ENCODE measurements around the gene ING2. TPM values are rescaled to one million over a fixed set of nuclear protein-coding genes. Genes with fewer than 3 reads are reported as not detected.

The ING2 gene
- total RNA-seq, 1 experiment from 2014 or later: 4.2 TPM

GRCh38 chr4:183471946-183472708 lies 32.7 kb upstream of the ING2 start:
- Histone ChIP-seq H3K79me2 (ENCODE audit: insufficient read depth, low read length) (no peaks in the 10 kb centered on the region), H3K9me2 (ENCODE audit: insufficient read depth) (no peaks in the 10 kb centered on the region), H3K27me3 (ENCODE audit: insufficient read depth, low read length) (no peaks in the 10 kb centered on the region), H3K9ac (ENCODE audit: low read length) (no peak overlapping the region), H2AFZ (ENCODE audit: low read depth, low read length, poor library complexity, severe bottlenecking) (peak overlapping the region; percentile 54), H4K20me1 (ENCODE audit: insufficient read depth) (no peaks in the 10 kb centered on the region), H3K36me3 (ENCODE audit: control insufficient read depth in 1 of 2, insufficient read depth in 2 of 2, low read length in 2 of 2) (no peaks in the 10 kb centered on the region), H3K9me3 (ENCODE audit: control insufficient read depth in 1 of 2, insufficient read depth in 1 of 2, low read depth in 1 of 2, low read length in 2 of 2) (no peaks in the 10 kb centered on the region), H3K4me1 (ENCODE audit: control insufficient read depth in 1 of 2, insufficient read depth in 2 of 2, low read length in 2 of 2) (peaks cover 0 to 14% of the 10 kb centered on the region in 2 experiments; a peak in 1 of 4 replicates), H3K4me3 (replicated peaks in 1 of 2; ENCODE audit: low read depth in 1 of 2, low read length in 2 of 2) (no peak overlapping the region), H3K4me2 (ENCODE audit: low read length) (peak overlapping the region; percentile 34; the same call in 1 of the 2 replicates), H3K27ac (ENCODE audit: low read depth, low read length) (no peak overlapping the region)
- ChIA-PET CTCF (no interaction called here), RAD21 (ENCODE audit: low non-redundant PET in 1 of 2, low total read pairs in 2 of 2, uncharacterized antibody in 2 of 2, unreplicated experiment in 2 of 2) (no interaction called here), POLR2A (no interaction called here)
- TF ChIP-seq SP1 (IDR thresholded peaks at IDR 0.05; ENCODE audit: low read depth) (no peak), CBX3 (IDR thresholded peaks at IDR 0.05; ENCODE audit: low read depth) (no peak), POLR2A (IDR thresholded peaks at IDR 0.05; ENCODE audit: borderline replicate concordance, extremely low read depth, insufficient read depth, insufficient read length) (no peak), POLR2AphosphoS5 (IDR thresholded peaks at IDR 0.05; ENCODE audit: low read depth, low read length) (no peak), EZH2phosphoT487 (IDR thresholded peaks at IDR 0.05; ENCODE audit: borderline replicate concordance) (no peak), RAD21 (IDR thresholded peaks at IDR 0.05; ENCODE audit: low read depth) (peak; percentile 74), CEBPB (IDR thresholded peaks at IDR 0.05; ENCODE audit: low read depth) (no peak), MAX (IDR thresholded peaks at IDR 0.05) (no peak)
- TF ChIP-seq, protein P1, sequence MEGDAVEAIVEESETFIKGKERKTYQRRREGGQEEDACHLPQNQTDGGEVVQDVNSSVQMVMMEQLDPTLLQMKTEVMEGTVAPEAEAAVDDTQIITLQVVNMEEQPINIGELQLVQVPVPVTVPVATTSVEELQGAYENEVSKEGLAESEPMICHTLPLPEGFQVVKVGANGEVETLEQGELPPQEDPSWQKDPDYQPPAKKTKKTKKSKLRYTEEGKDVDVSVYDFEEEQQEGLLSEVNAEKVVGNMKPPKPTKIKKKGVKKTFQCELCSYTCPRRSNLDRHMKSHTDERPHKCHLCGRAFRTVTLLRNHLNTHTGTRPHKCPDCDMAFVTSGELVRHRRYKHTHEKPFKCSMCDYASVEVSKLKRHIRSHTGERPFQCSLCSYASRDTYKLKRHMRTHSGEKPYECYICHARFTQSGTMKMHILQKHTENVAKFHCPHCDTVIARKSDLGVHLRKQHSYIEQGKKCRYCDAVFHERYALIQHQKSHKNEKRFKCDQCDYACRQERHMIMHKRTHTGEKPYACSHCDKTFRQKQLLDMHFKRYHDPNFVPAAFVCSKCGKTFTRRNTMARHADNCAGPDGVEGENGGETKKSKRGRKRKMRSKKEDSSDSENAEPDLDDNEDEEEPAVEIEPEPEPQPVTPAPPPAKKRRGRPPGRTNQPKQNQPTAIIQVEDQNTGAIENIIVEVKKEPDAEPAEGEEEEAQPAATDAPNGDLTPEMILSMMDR (IDR thresholded peaks at IDR 0.05 in 2 of 3, conservative IDR thresholded peaks at IDR 0.05 in 1 of 3; ENCODE audit: borderline replicate concordance in 1 of 3, insufficient read depth in 1 of 3, low read depth in 2 of 3, low read length in 2 of 3): peak; percentile 57 to 68 (median 60); a peak in 5 of 6 replicates
- TF ChIP-seq, protein P2, sequence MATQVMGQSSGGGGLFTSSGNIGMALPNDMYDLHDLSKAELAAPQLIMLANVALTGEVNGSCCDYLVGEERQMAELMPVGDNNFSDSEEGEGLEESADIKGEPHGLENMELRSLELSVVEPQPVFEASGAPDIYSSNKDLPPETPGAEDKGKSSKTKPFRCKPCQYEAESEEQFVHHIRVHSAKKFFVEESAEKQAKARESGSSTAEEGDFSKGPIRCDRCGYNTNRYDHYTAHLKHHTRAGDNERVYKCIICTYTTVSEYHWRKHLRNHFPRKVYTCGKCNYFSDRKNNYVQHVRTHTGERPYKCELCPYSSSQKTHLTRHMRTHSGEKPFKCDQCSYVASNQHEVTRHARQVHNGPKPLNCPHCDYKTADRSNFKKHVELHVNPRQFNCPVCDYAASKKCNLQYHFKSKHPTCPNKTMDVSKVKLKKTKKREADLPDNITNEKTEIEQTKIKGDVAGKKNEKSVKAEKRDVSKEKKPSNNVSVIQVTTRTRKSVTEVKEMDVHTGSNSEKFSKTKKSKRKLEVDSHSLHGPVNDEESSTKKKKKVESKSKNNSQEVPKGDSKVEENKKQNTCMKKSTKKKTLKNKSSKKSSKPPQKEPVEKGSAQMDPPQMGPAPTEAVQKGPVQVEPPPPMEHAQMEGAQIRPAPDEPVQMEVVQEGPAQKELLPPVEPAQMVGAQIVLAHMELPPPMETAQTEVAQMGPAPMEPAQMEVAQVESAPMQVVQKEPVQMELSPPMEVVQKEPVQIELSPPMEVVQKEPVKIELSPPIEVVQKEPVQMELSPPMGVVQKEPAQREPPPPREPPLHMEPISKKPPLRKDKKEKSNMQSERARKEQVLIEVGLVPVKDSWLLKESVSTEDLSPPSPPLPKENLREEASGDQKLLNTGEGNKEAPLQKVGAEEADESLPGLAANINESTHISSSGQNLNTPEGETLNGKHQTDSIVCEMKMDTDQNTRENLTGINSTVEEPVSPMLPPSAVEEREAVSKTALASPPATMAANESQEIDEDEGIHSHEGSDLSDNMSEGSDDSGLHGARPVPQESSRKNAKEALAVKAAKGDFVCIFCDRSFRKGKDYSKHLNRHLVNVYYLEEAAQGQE (IDR thresholded peaks at IDR 0.05; ENCODE audit: low read depth): no peak
- BruUV-seq (replicated peaks): no TSS peak
- intact Hi-C loops (cut with micrococcal nuclease): loop anchor here (2.0 to 5.0 kb wide), 2 partner anchors 129 to 695 kb away; no protein-coding TSS in a partner anchor
- peak; percentile 86 for ATAC-seq
- DNase-seq (ENCODE audit: low read depth, low spot score): peak; percentile 36

All from HCT116 (cell line).